Limb (tissue), 2 donors: ENCODE measurements around the gene RIMBP2.
"Not testable (repeated sequence)": the region's sequence is repeated elsewhere in the genome, so short reads cannot be mapped to it uniquely, and the experiment has no call there.

Experiments used
- DNase-seq, 2 donors: peaks; one replicate each; pipeline ENCODE4 v3.0.0-alpha.2; 2016; ENCODE audit errors: extremely low spot score in 2 of 2

The RIMBP2 gene

DNA sequence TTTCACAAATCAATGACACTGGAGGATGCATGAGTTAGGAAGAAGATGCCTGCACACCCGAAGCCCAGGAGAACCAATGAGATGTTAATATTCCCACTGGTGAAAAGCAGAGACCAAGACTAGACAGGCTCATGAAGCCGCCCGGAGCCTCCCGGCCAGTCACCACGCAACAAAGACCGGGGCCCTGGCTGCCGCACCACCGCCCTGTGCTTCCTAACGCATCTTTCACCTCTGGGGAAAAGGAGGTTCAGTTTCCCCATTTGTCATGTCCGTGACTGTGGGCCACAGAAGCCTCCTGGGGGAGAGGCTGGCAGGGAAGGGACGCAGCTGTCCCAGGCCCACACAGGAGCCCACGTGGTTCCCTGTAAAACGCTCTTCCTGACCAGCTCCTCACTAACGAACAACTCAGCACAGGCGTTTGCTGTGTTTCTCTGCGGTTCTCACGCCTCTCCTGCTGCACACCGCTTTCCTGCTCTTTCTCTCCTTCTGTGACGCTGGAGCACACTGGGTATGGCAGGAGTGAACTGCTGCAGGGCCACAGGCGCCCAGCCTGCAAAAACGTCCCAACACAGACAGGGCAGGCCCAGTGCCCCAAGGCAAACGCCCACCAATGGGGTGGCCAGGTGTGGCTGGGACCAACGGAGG, 10.8 kb downstream of the RIMBP2 start:
- no peak for DNase-seq

GRCh38 chr12:130704606-130705005, 11.5 kb downstream of the RIMBP2 start:
- DNase-seq, result no peak

DNA sequence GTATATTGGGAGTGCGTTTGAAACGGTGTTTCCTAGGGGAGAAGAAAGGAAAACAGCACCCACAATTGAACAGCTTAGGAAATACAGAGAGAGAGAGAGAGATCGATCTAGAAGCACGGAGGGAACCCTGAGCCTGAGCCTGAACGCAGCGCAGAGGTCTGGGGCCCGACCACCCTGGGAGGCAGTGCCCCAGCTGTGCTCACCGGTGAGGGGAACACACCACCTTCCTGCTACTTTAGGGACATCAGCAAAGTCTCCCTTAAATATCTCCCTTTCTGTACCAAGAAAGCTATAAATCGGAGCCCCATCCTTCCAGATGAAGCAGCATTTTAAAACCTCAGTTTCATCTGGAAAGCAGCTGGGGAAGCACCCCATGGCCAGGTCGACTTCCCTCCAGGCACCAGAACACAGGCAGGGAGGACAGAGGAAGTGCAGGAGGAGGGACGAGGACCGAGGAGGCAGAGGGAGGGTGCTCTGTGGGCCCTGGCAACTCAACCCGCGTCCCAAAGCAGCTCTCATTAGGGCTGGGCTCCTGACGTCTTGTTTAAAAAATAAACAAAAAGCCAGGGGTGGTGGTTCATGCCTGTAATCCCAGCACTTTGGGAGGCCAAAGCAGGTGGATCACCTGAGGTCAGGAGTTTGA, 12.2 kb downstream of the RIMBP2 start:
- no peak for DNase-seq

DNA sequence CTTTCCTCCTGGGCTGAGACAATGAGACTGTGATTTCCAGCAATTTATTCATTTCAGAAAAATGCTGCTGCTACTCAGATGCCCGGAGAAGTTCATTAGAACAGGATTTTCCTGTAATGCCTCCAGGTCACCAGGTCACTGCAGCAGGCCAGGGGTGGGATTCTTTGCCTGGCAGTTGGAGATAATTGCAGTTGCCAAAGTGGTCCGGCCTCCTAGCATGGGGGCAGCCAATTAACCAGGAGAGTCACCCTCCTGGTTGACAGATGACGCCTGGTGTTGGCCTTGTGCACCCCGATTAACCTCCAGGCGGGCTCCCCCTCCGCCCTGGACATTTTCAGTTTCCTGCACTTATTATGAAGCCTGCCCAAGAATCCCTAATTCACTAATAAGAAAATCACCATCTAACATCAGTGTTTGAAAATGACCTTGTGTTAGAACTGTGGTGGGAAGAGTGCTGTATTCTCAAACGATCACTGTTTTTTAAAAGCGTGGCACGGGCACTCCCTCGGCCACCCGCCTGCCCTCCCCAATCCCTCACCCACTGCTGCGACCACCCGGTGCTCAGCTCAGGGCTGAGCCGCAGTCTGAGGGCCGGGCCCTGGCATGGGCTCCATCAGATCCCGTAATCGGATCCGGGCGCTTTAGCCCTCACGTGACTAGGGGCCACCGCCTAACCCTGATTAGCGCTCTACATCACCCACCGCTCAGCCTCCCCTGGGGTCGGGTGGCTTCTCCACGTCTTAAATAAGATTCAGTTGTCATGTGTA, 12.9 kb downstream of the RIMBP2 start:
- DNase-seq, result no peak

- DNase-seq, result no peak
Observed at GRCh38 chr12:130701402-130701744, 14.7 kb downstream of the RIMBP2 start.

GRCh38 chr12:130700492-130701401, 15.4 kb downstream of the RIMBP2 start:
- no peak for DNase-seq

- no peak for DNase-seq
Observed at GRCh38 chr12:130698106-130698505, 18.0 kb downstream of the RIMBP2 start.

- no peak for DNase-seq
Observed at GRCh38 chr12:130696379-130697100, 19.6 kb downstream of the RIMBP2 start.

GRCh38 chr12:130695061-130695460, 21.0 kb downstream of the RIMBP2 start:
- DNase-seq, result no peak

DNA sequence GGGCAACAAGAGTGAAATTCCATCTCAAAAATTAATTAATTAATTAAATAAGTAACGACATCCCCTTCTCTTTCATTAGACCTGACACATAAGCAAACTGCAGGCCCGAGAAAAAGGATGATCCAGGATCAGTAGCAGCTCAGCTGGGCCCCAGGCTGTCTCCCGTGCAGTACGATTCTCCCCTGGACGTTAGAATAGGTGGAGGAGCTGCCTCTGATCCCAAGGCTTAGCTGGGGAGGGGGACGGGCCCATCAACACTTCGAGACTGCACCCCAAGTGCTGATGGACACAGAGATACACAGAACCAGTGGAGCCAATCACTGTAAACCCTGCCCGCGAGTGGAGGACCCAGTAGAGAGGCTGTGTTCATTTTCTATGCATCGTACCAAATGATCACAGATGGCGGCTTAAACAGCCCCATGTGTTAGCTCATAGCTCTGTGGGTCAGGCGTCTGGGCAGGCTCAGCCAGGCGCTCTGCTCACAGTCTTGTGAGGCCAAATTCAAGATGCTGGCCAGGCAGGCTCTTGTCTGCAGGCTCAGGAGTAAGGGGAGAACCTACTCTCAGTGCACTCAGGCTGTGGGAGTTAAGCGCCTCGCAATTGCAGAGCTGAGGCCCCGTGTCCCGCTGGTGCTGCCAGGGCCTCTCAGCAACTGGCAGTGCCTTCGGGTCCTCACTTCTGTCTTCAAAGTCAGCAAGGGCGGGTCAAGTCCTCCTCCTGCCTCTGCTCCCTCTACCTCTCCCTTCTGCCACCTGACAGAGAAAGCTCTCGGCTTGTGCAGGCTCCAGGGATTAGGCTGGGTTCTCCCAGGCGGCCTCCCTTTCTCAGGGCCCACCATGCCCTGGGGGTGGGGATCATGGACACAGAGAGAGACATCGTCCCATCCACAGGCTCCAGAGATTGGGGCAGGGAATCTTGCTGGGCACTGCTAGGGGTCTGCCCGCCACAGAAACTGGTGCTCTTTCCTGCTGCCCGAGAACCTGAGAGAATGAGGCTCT, 26.4 kb downstream of the RIMBP2 start:
- DNase-seq, result no peak

DNA sequence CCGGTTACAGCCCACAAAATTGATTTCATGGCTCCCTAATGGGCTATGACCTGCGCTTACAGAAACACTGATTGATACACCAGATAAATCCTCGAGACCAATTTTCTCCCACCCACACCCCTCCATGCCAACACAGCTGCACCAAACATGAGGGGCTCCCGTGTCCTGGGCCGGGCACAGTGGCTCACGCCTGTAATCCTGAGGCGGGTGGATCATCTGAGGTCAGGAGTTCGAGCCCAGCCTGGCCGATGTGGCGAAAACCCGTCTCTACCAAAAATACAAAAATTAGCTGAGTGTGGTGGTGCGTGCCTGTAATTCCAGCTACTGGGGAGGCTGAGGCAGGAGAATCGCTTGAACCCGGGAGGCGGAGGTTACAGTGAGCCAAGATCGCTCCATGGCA, 27.1 kb downstream of the RIMBP2 start:
- not testable (repeated sequence) for DNase-seq

GRCh38 chr12:130687796-130688778, 28.0 kb downstream of the RIMBP2 start:
- DNase-seq, result no peak

GRCh38 chr12:130687190-130687589, 28.9 kb downstream of the RIMBP2 start:
- DNase-seq, result no peak

DNA sequence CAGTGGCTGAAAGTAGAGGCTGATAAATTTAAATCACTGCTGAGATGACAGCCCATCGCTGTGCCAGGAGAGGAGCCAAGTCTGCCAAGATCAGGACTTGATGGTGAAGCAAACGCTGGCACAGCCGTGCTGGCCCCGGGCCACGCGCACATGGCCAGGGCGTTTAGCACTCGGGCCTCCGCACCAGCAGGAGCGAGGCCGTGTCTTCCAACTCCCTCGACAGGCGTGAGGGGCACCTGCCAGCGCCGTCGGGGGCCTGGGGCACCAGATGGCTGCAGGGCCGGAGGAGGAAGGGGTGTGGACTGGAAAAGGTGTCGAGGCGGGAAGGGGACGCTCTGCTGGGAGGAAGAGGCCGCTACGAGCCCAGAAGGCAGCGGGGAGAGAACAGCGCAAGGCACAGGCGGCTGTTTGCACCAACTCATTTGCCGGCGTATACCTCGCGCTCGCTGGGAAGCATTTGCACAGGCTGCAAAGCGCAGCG, 29.5 kb downstream of the RIMBP2 start:
- peak in 1 of 2 donors; percentile 44 for DNase-seq

DNA sequence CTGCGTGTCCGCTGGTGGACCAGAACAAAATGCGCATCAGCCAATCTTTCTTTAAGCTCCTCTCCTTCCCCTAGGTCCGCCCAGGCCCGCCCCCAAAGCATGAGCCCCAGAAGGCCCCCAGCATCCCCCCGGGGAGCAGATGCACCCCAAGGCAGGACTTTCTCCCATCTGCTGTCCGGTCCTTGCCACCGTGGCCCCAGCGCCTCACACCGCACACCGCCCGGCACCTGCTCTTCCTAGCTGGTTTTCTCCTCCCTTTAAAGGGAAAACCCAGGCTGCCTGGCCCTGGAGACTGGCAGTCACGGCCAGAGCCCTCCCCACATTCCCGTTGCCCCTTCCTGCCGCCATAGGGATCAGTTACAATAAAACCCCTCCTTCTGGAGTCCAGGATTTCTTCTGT, 30.2 kb downstream of the RIMBP2 start:
- no peak for DNase-seq

DNA sequence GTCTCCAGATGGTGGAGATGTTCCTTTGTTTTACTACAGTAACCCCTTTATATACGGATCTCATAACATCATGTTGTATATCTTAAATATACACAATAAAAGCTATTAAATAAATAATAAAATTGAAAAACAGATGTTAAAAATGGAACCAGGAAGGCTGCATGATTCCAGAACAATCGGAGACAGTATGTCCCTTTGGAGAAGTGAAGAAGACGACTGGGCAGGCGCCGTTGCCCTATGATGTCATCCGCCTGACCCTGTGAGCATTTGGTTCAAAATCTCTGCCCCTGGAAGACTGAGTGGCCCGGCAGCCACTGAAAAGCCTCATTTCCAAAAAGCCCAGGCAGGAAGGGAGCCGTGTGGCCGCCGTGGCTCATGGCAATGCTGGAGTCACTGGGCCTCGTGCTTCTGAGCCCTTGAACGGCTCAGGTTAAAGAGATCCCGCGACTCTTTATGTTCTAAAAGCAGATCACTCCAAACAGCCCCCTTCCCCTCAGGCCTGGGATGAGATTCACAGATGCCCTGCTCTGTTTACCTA, 30.8 kb downstream of the RIMBP2 start:
- no peak for DNase-seq

GRCh38 chr12:130683811-130684210, 32.3 kb downstream of the RIMBP2 start:
- no peak for DNase-seq

DNA sequence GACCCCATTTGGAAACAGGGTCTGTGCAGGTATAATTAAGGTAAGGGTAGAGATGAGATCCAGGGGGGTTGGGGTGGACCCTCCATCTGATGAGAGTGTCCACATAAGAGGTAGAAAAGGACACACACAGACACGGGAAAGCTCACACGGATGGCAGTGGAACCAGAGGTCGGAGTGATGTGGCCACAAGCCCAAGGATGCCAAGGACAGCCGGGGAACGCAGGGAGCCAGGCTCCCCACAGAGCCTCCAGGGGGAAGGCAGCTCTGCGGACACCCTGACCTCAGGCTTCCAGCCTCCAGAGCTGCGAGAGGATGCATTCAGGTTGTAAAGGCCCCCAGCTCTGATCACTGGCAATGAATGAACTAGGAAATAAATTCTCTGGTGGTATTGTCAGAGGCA, 33.0 kb downstream of the RIMBP2 start:
- no peak for DNase-seq
